ENCODE results near the gene SMG6. TPM values are rescaled to one million over a fixed set of nuclear protein-coding genes. Genes with fewer than 3 reads are reported as not detected.

SMG6 gene
- total RNA-seq, 2 experiments from 2014 or later = 39.3 to 39.7 TPM

- intact Hi-C loops (cut with DNase I, micrococcal nuclease) = loop anchor here (5.0 kb wide), 3 partner anchors 146 to 381 kb away; partner anchors contain the start of genes RILP (in 1 of the 2), SCARF1 (in 1 of the 2) and WDR81 (in 1 of the 2)
- Histone ChIP-seq H3K4me3 (ENCODE audit: low read length) (no peak overlapping the region), H3K27ac (ENCODE audit: low read depth in 1 of 2, low read length in 2 of 2) (no peak overlapping the region), H3K9me3 (ENCODE audit: control insufficient read depth in 1 of 2, insufficient read depth in 1 of 2, low read length in 2 of 2) (peaks cover 0 to 6% of the 10 kb centered on the region in 2 experiments), H3K4me1 (ENCODE audit: insufficient read depth, low read length) (peaks cover 56% of the 10 kb centered on the region), H3K36me3 (ENCODE audit: insufficient read depth, low read length) (peaks cover 1% of the 10 kb centered on the region), H3K27me3 (ENCODE audit: control insufficient read depth in 1 of 2, insufficient read depth in 2 of 2, low read length in 2 of 2) (peaks cover 16 to 27% of the 10 kb centered on the region in 2 experiments)
- Mint-ChIP-seq H3K9me3 (no peaks in the 10 kb centered on the region), H3K4me1 (ENCODE audit: low read depth) (peaks cover 35% of the 10 kb centered on the region), H3K36me3 (ENCODE audit: low read depth) (peaks cover 18% of the 10 kb centered on the region), H3K4me3 (peak overlapping the region; percentile 79), H3K27me3 (peaks cover 27% of the 10 kb centered on the region), H3K27ac (no peak overlapping the region)
- DNase-seq (no peak), ATAC-seq (ENCODE audit: poor library complexity) (no peak)
- CTCF ChIA-PET = interaction anchor here (0.7 kb wide), 1 partner anchor 26 kb away, joined by 3 read pairs; the partner anchor contains the start of gene HIC1
- TF ChIP-seq, protein P1, sequence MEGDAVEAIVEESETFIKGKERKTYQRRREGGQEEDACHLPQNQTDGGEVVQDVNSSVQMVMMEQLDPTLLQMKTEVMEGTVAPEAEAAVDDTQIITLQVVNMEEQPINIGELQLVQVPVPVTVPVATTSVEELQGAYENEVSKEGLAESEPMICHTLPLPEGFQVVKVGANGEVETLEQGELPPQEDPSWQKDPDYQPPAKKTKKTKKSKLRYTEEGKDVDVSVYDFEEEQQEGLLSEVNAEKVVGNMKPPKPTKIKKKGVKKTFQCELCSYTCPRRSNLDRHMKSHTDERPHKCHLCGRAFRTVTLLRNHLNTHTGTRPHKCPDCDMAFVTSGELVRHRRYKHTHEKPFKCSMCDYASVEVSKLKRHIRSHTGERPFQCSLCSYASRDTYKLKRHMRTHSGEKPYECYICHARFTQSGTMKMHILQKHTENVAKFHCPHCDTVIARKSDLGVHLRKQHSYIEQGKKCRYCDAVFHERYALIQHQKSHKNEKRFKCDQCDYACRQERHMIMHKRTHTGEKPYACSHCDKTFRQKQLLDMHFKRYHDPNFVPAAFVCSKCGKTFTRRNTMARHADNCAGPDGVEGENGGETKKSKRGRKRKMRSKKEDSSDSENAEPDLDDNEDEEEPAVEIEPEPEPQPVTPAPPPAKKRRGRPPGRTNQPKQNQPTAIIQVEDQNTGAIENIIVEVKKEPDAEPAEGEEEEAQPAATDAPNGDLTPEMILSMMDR (IDR thresholded peaks at IDR 0.05) = no peak
- POLR2A ChIA-PET = no interaction called here
Measured at GRCh38 chr17:2028234-2028614, 275.4 kb downstream of the SMG6 start.

- ATAC-seq (ENCODE audit: poor library complexity) (no peak), DNase-seq (no peak)
- Histone ChIP-seq H3K36me3 (ENCODE audit: insufficient read depth, low read length) (no peaks in the 10 kb centered on the region), H3K4me3 (ENCODE audit: low read length) (no peak overlapping the region), H3K27me3 (ENCODE audit: control insufficient read depth in 1 of 2, insufficient read depth in 2 of 2, low read length in 2 of 2) (peaks cover 16 to 31% of the 10 kb centered on the region in 2 experiments), H3K4me1 (ENCODE audit: insufficient read depth, low read length) (peaks cover 61% of the 10 kb centered on the region), H3K27ac (ENCODE audit: low read depth in 1 of 2, low read length in 2 of 2) (no peak overlapping the region), H3K9me3 (ENCODE audit: control insufficient read depth in 1 of 2, insufficient read depth in 1 of 2, low read length in 2 of 2) (peaks cover 0 to 6% of the 10 kb centered on the region in 2 experiments)
- Mint-ChIP-seq H3K4me3 (peak overlapping the region; percentile 79), H3K4me1 (ENCODE audit: low read depth) (peaks cover 36% of the 10 kb centered on the region), H3K27me3 (peaks cover 27% of the 10 kb centered on the region), H3K9me3 (no peaks in the 10 kb centered on the region), H3K27ac (no peak overlapping the region), H3K36me3 (ENCODE audit: low read depth) (peaks cover 14% of the 10 kb centered on the region)
- ChIA-PET POLR2A (no interaction called here), CTCF (interaction anchor here (2.5 kb wide), 1 partner anchor 379 kb away, joined by 6 read pairs; the partner anchor contains the start of gene RILP)
- TF ChIP-seq, protein P1 (IDR thresholded peaks at IDR 0.05) = no peak
- intact Hi-C loops (cut with DNase I, micrococcal nuclease) = loop anchor here (5.0 kb wide), 3 partner anchors 145 to 380 kb away; partner anchors contain the start of genes RILP (in 1 of the 2), SCARF1 (in 1 of the 2) and WDR81 (in 1 of the 2)
Measured at GRCh38 chr17:2027528-2028233, 275.9 kb downstream of the SMG6 start.

GRCh38 chr17:2025622-2026309, 277.8 kb downstream of the SMG6 start:
- peak overlapping the region; percentile 49 for H3K4me3 ChIP-seq (ENCODE audit: low read length)

More at GRCh38 chr17:2025622-2026309, 277.8 kb downstream of the SMG6 start:
- Mint-ChIP-seq H3K4me1 (ENCODE audit: low read depth) (peaks cover 31% of the 10 kb centered on the region), H3K27ac (no peak overlapping the region), H3K4me3 (peak overlapping the region; percentile 92), H3K27me3 (peaks cover 27% of the 10 kb centered on the region), H3K9me3 (no peaks in the 10 kb centered on the region), H3K36me3 (ENCODE audit: low read depth) (peaks cover 8% of the 10 kb centered on the region)
- H3K27me3 ChIP-seq (ENCODE audit: control insufficient read depth in 1 of 2, insufficient read depth in 2 of 2, low read length in 2 of 2) = peaks cover 16 to 36% of the 10 kb centered on the region in 2 experiments
- H3K27ac ChIP-seq (ENCODE audit: low read depth in 1 of 2, low read length in 2 of 2) = no peak overlapping the region
- ATAC-seq (ENCODE audit: poor library complexity) (no peak), DNase-seq (peak in 4 of 14 experiments; percentile 22 to 60 (median 45))
- H3K4me1 ChIP-seq (ENCODE audit: insufficient read depth, low read length) = peaks cover 51% of the 10 kb centered on the region
- H3K36me3 ChIP-seq (ENCODE audit: insufficient read depth, low read length) = no peaks in the 10 kb centered on the region
- POLR2A ChIA-PET = interaction anchor here (0.8 to 2.7 kb wide), 6 partner anchors 16 to 309 kb away, joined by 4 to 9 read pairs (median 6); partner anchors contain the start of genes OVCA2, RPA1 and SMYD4
- H3K9me3 ChIP-seq (ENCODE audit: control insufficient read depth in 1 of 2, insufficient read depth in 1 of 2, low read length in 2 of 2) = peaks cover 0 to 6% of the 10 kb centered on the region in 2 experiments
- intact Hi-C loops (cut with DNase I, micrococcal nuclease) = loop anchor here (2.0 to 5.0 kb wide), 4 partner anchors 15 to 378 kb away; partner anchors contain the start of genes RILP (in 1 of the 2), SCARF1 (in 1 of the 2) and WDR81 (in 1 of the 2)
- TF ChIP-seq, protein P1 (IDR thresholded peaks at IDR 0.05) = peak; percentile 23
- CTCF ChIA-PET = interaction anchor here (1.0 to 2.5 kb wide), 4 partner anchors 15 to 377 kb away, joined by 3 to 6 read pairs (median 4); partner anchors contain the start of genes HIC1 and RILP

Measured in CD4-positive, alpha-beta T cell (primary cell).